Activated naive CD4-positive, alpha-beta T cell treated with anti-CD3 and anti-CD28 coated beads, Interleukin-2, amount 50 U/mL, for 16 hours (primary cell): Measurements from ENCODE around the gene ABCA8.
"Not testable (repeated sequence)": the region's sequence is repeated elsewhere in the genome, so short reads cannot be mapped to it uniquely, and the experiment has no call there.

Source experiments
- DNase-seq: peaks from one replicate; pipeline ENCODE4 v3.0.0-alpha.2; 2020

ABCA8 gene

GRCh38 chr17:68955181-68955841 is at the start of gene ABCA8:
ABCA8 (minus strand) TSS chr17:68955392; CDS start chr17:68942034, 13,358 bp downstream.
- no peak for DNase-seq

GRCh38 chr17:69004759-69005158 is 49.6 kb upstream of the ABCA8 start:
- DNase-seq: not testable (repeated sequence)

- not testable (repeated sequence) for DNase-seq
Observed at GRCh38 chr17:68999743-69000142, 44.6 kb upstream of the ABCA8 start.

- no peak for DNase-seq
Observed at GRCh38 chr17:68993112-68993511, 37.9 kb upstream of the ABCA8 start.

GRCh38 chr17:68987966-68988365 is 32.8 kb upstream of the ABCA8 start:
- no peak for DNase-seq

GRCh38 chr17:68981288-68981687 is 26.1 kb upstream of the ABCA8 start:
- DNase-seq: no peak

- DNase-seq: no peak
Observed at GRCh38 chr17:68973098-68973846, 18.1 kb upstream of the ABCA8 start.

- no peak for DNase-seq
Observed at GRCh38 chr17:68972119-68972704, 17.0 kb upstream of the ABCA8 start.

GRCh38 chr17:68969101-68969500 is 13.9 kb upstream of the ABCA8 start:
- DNase-seq: no peak

GRCh38 chr17:68963958-68964357 is 8.8 kb upstream of the ABCA8 start:
- no peak for DNase-seq

GRCh38 chr17:68961214-68961882 is 6.2 kb upstream of the ABCA8 start:
- DNase-seq: no peak

GRCh38 chr17:68959117-68959516 is 3.9 kb upstream of the ABCA8 start:
- not testable (repeated sequence) for DNase-seq

- DNase-seq: no peak
Observed at GRCh38 chr17:68957944-68958343, 2.8 kb upstream of the ABCA8 start.

- no peak for DNase-seq
Observed at GRCh38 chr17:68954146-68954896, 871 bp downstream of the ABCA8 start.

GRCh38 chr17:68953340-68953997 is 1.7 kb downstream of the ABCA8 start:
- no peak for DNase-seq

- DNase-seq: no peak
Observed at GRCh38 chr17:68950725-68951124, 4.5 kb downstream of the ABCA8 start.

GRCh38 chr17:68947868-68948267 is 7.3 kb downstream of the ABCA8 start:
- not testable (repeated sequence) for DNase-seq

GRCh38 chr17:68944435-68945035 is 10.7 kb downstream of the ABCA8 start:
- DNase-seq: no peak

- DNase-seq: not testable (repeated sequence)
Observed at GRCh38 chr17:68943812-68944182, 11.4 kb downstream of the ABCA8 start.

GRCh38 chr17:68943123-68943811 is 11.9 kb downstream of the ABCA8 start:
- no peak for DNase-seq

- no peak for DNase-seq
Observed at GRCh38 chr17:68942389-68942788, 12.8 kb downstream of the ABCA8 start.
